HG03354 (cell line): Measurements from ENCODE around the gene TSPYL1.

Source experiments
- ATAC-seq: cut with Tn5 transposase; IDR thresholded peaks from one replicate; pipeline ENCODE4 v1.9.1; 2021; ENCODE audit warnings: mild to moderate bottlenecking; ENCODE audit not compliant: unreplicated experiment, poor library complexity, severe bottlenecking

Gene TSPYL1

GRCh38 chr6:116267836-116268588 is 11.7 kb downstream of the TSPYL1 start:
- ATAC-seq, result peak; percentile 13

- ATAC-seq, result no peak
These were observed 12.9 kb downstream of the TSPYL1 start for GRCh38 chr6:116266803-116267202.

- no peak for ATAC-seq
These were observed 14.5 kb downstream of the TSPYL1 start for GRCh38 chr6:116265041-116265829.

- no peak for ATAC-seq
These were observed 16.4 kb downstream of the TSPYL1 start for GRCh38 chr6:116263353-116263752.

- no peak for ATAC-seq
These were observed 21.2 kb downstream of the TSPYL1 start for GRCh38 chr6:116258520-116258919.

- ATAC-seq, result no peak
These were observed 23.0 kb downstream of the TSPYL1 start for GRCh38 chr6:116256694-116257093.

GRCh38 chr6:116255246-116255800 is 24.4 kb downstream of the TSPYL1 start:
- no peak for ATAC-seq

GRCh38 chr6:116254297-116255056 is 25.3 kb downstream of the TSPYL1 start:
- peak; percentile 24 for ATAC-seq

- ATAC-seq, result peak; percentile 100
These were observed 26.0 kb downstream of the TSPYL1 start, which contains the start of gene TSPYL4 for GRCh38 chr6:116253505-116254296. TSS of gene TSPYL4 (minus strand) at chr6:116254075. CDS start at chr6:116254008, 67 bp downstream.

- ATAC-seq, result no peak
These were observed 26.6 kb downstream of the TSPYL1 start for GRCh38 chr6:116253188-116253504.

- no peak for ATAC-seq
These were observed 28.0 kb downstream of the TSPYL1 start for GRCh38 chr6:116251568-116252384.

GRCh38 chr6:116248577-116248976 is 31.2 kb downstream of the TSPYL1 start:
- ATAC-seq, result no peak

GRCh38 chr6:116247285-116247684 is 32.4 kb downstream of the TSPYL1 start:
- ATAC-seq, result no peak

GRCh38 chr6:116246089-116246488 is 33.6 kb downstream of the TSPYL1 start:
- no peak for ATAC-seq

GRCh38 chr6:116244284-116244683 is 35.4 kb downstream of the TSPYL1 start:
- ATAC-seq, result no peak

GRCh38 chr6:116239856-116240255 is 39.9 kb downstream of the TSPYL1 start:
- no peak for ATAC-seq

- no peak for ATAC-seq
These were observed 40.5 kb downstream of the TSPYL1 start for GRCh38 chr6:116239256-116239655.

- no peak for ATAC-seq
These were observed 41.6 kb downstream of the TSPYL1 start for GRCh38 chr6:116238083-116238482.

GRCh38 chr6:116234689-116235088 is 45.0 kb downstream of the TSPYL1 start:
- ATAC-seq, result no peak
